GM12864 (cell line): ENCODE measurements around the gene POLR2M.

Source experiments
- DNase-seq: peaks from one replicate; pipeline ENCODE4 v3.0.0-alpha.2; 2011; ENCODE audit warnings: low read depth
- H3K4me3 ChIP-seq: 2 replicates; pipeline ENCODE4 v1.5.1; 2011; ENCODE audit warnings: mild to moderate bottlenecking, low read depth, low read length, control low read depth
- CTCF ChIP-seq: IDR thresholded peaks from 2 replicates; pipeline ENCODE4 v1.5.1; 2011; ENCODE audit warnings: low read depth, mild to moderate bottlenecking, moderate library complexity, low read length, control low read depth, inconsistent platforms; ENCODE audit errors: missing control alignments

The POLR2M gene

GRCh38 chr15:57706405-57707209 is at the start of gene POLR2M:
Gene POLR2M, plus strand, starts transcription at chr15:57706714. Its CDS starts 129 bp downstream, at chr15:57706843.
- TF ChIP-seq CTCF: no peak
- H3K4me3 ChIP-seq: peak within 1 kb of the TSS; percentile 79
- DNase-seq: peak; percentile 84

- DNase-seq: no peak
- no peak for TF ChIP-seq CTCF
- no peak overlapping the region for H3K4me3 ChIP-seq
These were observed 48.9 kb upstream of the POLR2M start for GRCh38 chr15:57657619-57658018.

- no peak for DNase-seq
These were observed 44.3 kb upstream of the POLR2M start for GRCh38 chr15:57662091-57662744.

GRCh38 chr15:57662802-57663201 is 43.7 kb upstream of the POLR2M start:
- TF ChIP-seq CTCF: no peak
- DNase-seq: no peak
- no peak overlapping the region for H3K4me3 ChIP-seq

More at GRCh38 chr15:57662091-57662744, 44.3 kb upstream of the POLR2M start:
- no peak overlapping the region for H3K4me3 ChIP-seq
- no peak for TF ChIP-seq CTCF

GRCh38 chr15:57663262-57663661 is 43.3 kb upstream of the POLR2M start:
- H3K4me3 ChIP-seq: no peak overlapping the region
- no peak for DNase-seq
- TF ChIP-seq CTCF: no peak

- no peak for TF ChIP-seq CTCF
- H3K4me3 ChIP-seq: no peak overlapping the region
- no peak for DNase-seq
These were observed 41.3 kb upstream of the POLR2M start for GRCh38 chr15:57665194-57665593.
